WERI-Rb-1 (cell line): ENCODE data around the gene ARID5A.

Source experiments
- DNase-seq: peaks from one replicate; pipeline ENCODE4 v3.0.0-alpha.2; 2020
- H3K27ac ChIP-seq: fragments of 250-450 bp; sonication (Bioruptor Pico); 2 replicates; pipeline ENCODE4 v1.5.1; 2020; ENCODE audit warnings: mild to moderate bottlenecking, moderate library complexity
- H3K27me3 ChIP-seq: fragments of 250-450 bp; sonication (Bioruptor Pico); 2 replicates; pipeline ENCODE4 v1.5.1; 2021; ENCODE audit warnings: mild to moderate bottlenecking, low read depth, moderate library complexity; ENCODE audit not compliant: insufficient read depth, severe bottlenecking
- H3K36me3 ChIP-seq: fragments of 250-450 bp; sonication (Bioruptor Pico); 2 replicates; pipeline ENCODE4 v1.5.1; 2020; ENCODE audit warnings: mild to moderate bottlenecking, moderate library complexity
- H3K4me3 ChIP-seq: 2 replicates; pipeline ENCODE4 v1.5.1; 2011; ENCODE audit warnings: low read depth, mild to moderate bottlenecking, control low read depth, low read length
- H3K9me3 ChIP-seq: fragments of 250-450 bp; sonication (Bioruptor Pico); 2 replicates; pipeline ENCODE4 v1.5.1; 2021; ENCODE audit warnings: mild to moderate bottlenecking, moderate library complexity; ENCODE audit not compliant: severe bottlenecking
- CTCF ChIP-seq: IDR thresholded peaks from 2 replicates; pipeline ENCODE4 v1.5.1; 2011; ENCODE audit warnings: low read depth, mild to moderate bottlenecking, control low read depth, inconsistent platforms, low read length

Gene ARID5A

GRCh38 chr2:96501471-96501874 is 35.1 kb upstream of the ARID5A start:
- H3K9me3 ChIP-seq, result no peaks in the 10 kb centered on the region
- DNase-seq, result no peak
- no peak overlapping the region for H3K4me3 ChIP-seq
- H3K27ac ChIP-seq, result no peak overlapping the region
- H3K36me3 ChIP-seq, result no peaks in the 10 kb centered on the region
- H3K27me3 ChIP-seq, result no peaks in the 10 kb centered on the region
- TF ChIP-seq CTCF, result no peak

- Histone ChIP-seq H3K36me3 (no peaks in the 10 kb centered on the region), H3K9me3 (no peaks in the 10 kb centered on the region), H3K4me3 (no peak overlapping the region), H3K27me3 (no peaks in the 10 kb centered on the region), H3K27ac (no peak overlapping the region)
- TF ChIP-seq CTCF, result no peak
- no peak for DNase-seq
These were observed 34.4 kb upstream of the ARID5A start for GRCh38 chr2:96501886-96502810.

GRCh38 chr2:96502891-96503636 is 33.5 kb upstream of the ARID5A start:
- H3K27me3 ChIP-seq, result no peaks in the 10 kb centered on the region
- no peak for TF ChIP-seq CTCF
- H3K27ac ChIP-seq, result no peak overlapping the region
- H3K4me3 ChIP-seq, result no peak overlapping the region
- H3K36me3 ChIP-seq, result no peaks in the 10 kb centered on the region
- no peak for DNase-seq
- no peaks in the 10 kb centered on the region for H3K9me3 ChIP-seq

GRCh38 chr2:96503637-96504243 is 32.8 kb upstream of the ARID5A start:
- Histone ChIP-seq H3K27ac (no peak overlapping the region), H3K36me3 (no peaks in the 10 kb centered on the region), H3K4me3 (no peak overlapping the region), H3K9me3 (no peaks in the 10 kb centered on the region), H3K27me3 (no peaks in the 10 kb centered on the region)
- no peak for TF ChIP-seq CTCF
- no peak for DNase-seq

- H3K27ac ChIP-seq, result no peak within 1 kb of the TSS
- no peaks in the 10 kb centered on the region for H3K9me3 ChIP-seq
- no peak within 1 kb of the TSS for H3K4me3 ChIP-seq
- TF ChIP-seq CTCF, result no peak
- no peaks in the 10 kb centered on the region for H3K36me3 ChIP-seq
- no peaks in the 10 kb centered on the region for H3K27me3 ChIP-seq
- no peak for DNase-seq
These were observed 31.2 kb upstream of the ARID5A start, which contains the start of gene NEURL3 for GRCh38 chr2:96505231-96505889. TSS of gene NEURL3 (minus strand) at chr2:96505357. CDS start at chr2:96505286, 71 bp downstream.
